Neural cell (in vitro differentiated cells): ENCODE measurements around the gene PLIN3. TPM values are rescaled to one million over a fixed set of nuclear protein-coding genes. Genes with fewer than 3 reads are reported as not detected.

Experiments
- H2AFZ ChIP-seq: fragments of 200-600, 300-800 bp; sonication (generic), shearing (Covaris generic); 2 replicates; pipeline ENCODE4 v1.6.0; 2014; ENCODE audit warnings: low read depth, mild to moderate bottlenecking, antibody characterized with exemption, low read length, moderate library complexity
- H3F3A ChIP-seq: fragments of 200-600 bp; shearing (Covaris generic); 2 replicates; pipeline ENCODE4 v1.6.1; 2016; ENCODE audit warnings: mild to moderate bottlenecking, moderate library complexity, mixed read lengths, antibody characterized with exemption, low read length; ENCODE audit not compliant: insufficient read depth, poor library complexity, severe bottlenecking
- H3K27ac ChIP-seq: fragments of 200-600, 300-800 bp; sonication (generic), shearing (Covaris generic); 2 replicates; pipeline ENCODE4 v1.5.1; 2014; ENCODE audit warnings: mild to moderate bottlenecking, low read length, moderate library complexity
- H3K27me3 ChIP-seq: fragments of 300-800, 200-600 bp; sonication (generic), shearing (Covaris generic); 2 replicates; pipeline ENCODE4 v1.6.0; 2014; ENCODE audit warnings: mild to moderate bottlenecking, low read depth, low read length, moderate library complexity; ENCODE audit not compliant: insufficient read depth
- H3K36me3 ChIP-seq: fragments of 300-800, 200-600 bp; sonication (generic), shearing (Covaris generic); 2 replicates; pipeline ENCODE4 v1.5.1; 2014; ENCODE audit warnings: mild to moderate bottlenecking, antibody characterized with exemption, low read length, moderate library complexity; ENCODE audit not compliant: insufficient read depth
- H3K4me2 ChIP-seq: fragments of 300-800, 200-600 bp; sonication (generic), shearing (Covaris generic); 2 replicates; pipeline ENCODE4 v1.6.0; 2014; ENCODE audit warnings: mild to moderate bottlenecking, low read length
- H3K4me3 ChIP-seq: fragments of 300-800, 200-600 bp; sonication (generic), shearing (Covaris generic); 2 replicates; pipeline ENCODE4 v1.5.1; 2014; ENCODE audit warnings: mild to moderate bottlenecking, low read length, moderate library complexity
- H3K79me2 ChIP-seq: fragments of 200-600 bp; shearing (Covaris generic); replicated peaks from 2 replicates; pipeline ENCODE4 v1.6.0; 2014; ENCODE audit warnings: mild to moderate bottlenecking, low read length, moderate library complexity; ENCODE audit not compliant: insufficient read depth
- H3K9ac ChIP-seq: fragments of 300-800, 200-600 bp; sonication (generic), shearing (Covaris generic); 2 replicates; pipeline ENCODE4 v1.6.1; 2016; ENCODE audit warnings: mild to moderate bottlenecking, low read length, mixed read lengths
- H3K9me2 ChIP-seq: fragments of 200-600 bp; shearing (Covaris generic); 2 replicates; pipeline ENCODE4 v1.6.1; 2016; ENCODE audit warnings: mild to moderate bottlenecking, low read length, mixed read lengths; ENCODE audit not compliant: insufficient read depth
- H3K9me3 ChIP-seq: fragments of 200-600, 300-800 bp; sonication (generic), shearing (Covaris generic); 2 replicates; pipeline ENCODE4 v1.6.1; 2016; ENCODE audit warnings: mild to moderate bottlenecking, mixed run types, low read length, moderate library complexity, mixed read lengths
- H4K20me1 ChIP-seq: fragments of 200-600 bp; shearing (Covaris generic); 2 replicates; pipeline ENCODE4 v1.6.1; 2016; ENCODE audit warnings: mild to moderate bottlenecking, mixed run types; ENCODE audit not compliant: insufficient read depth
- EP300 ChIP-seq: fragments of 450-650 bp; conservative IDR thresholded peaks from 2 replicates; pipeline ENCODE4 v1.6.1; 2014; ENCODE audit warnings: antibody characterized with exemption, mild to moderate bottlenecking, moderate library complexity; ENCODE audit not compliant: poor library complexity, severe bottlenecking
- EZH2 ChIP-seq: fragments of 200-600, 300-800 bp; shearing (Covaris generic), sonication (generic); IDR thresholded peaks from 2 replicates; pipeline ENCODE4 v1.6.1; 2014; ENCODE audit warnings: antibody characterized with exemption, low read length, borderline replicate concordance, mild to moderate bottlenecking; ENCODE audit not compliant: insufficient read depth, poor library complexity, severe bottlenecking
- MXI1 ChIP-seq: fragments of 450-650 bp; conservative IDR thresholded peaks from 2 replicates; pipeline ENCODE4 v1.6.1; 2014; ENCODE audit warnings: antibody characterized with exemption, mild to moderate bottlenecking; ENCODE audit not compliant: poor library complexity, severe bottlenecking
- POLR2AphosphoS5 ChIP-seq: IDR thresholded peaks from 2 replicates; pipeline ENCODE4 v1.6.1; 2012
- RAD21 ChIP-seq: fragments of 450-650 bp; conservative IDR thresholded peaks from 2 replicates; pipeline ENCODE4 v1.6.1; 2014; ENCODE audit warnings: antibody characterized with exemption, mild to moderate bottlenecking, moderate library complexity
- SMC3 ChIP-seq: fragments of 450-650 bp; conservative IDR thresholded peaks from 2 replicates; pipeline ENCODE4 v1.6.1; 2014; ENCODE audit warnings: antibody characterized with exemption, mild to moderate bottlenecking, moderate library complexity; ENCODE audit not compliant: poor library complexity
- TAF1 ChIP-seq: IDR thresholded peaks from 2 replicates; pipeline ENCODE4 v1.6.1; 2012; ENCODE audit warnings: low read depth
- polyA plus RNA-seq: library from polyadenylated mRNA; depleted of rRNA; stranded (reverse); fragments of >200 nt; gene quantifications from 2 replicates; pipeline ENCODE4 v1.2.3, GENCODE V29; 2014
- TF ChIP-seq, protein P1 (sequence below): fragments of 450-650 bp; IDR thresholded peaks from 2 replicates; pipeline ENCODE4 v1.5.1; 2014; ENCODE audit warnings: antibody characterized with exemption, mild to moderate bottlenecking, moderate library complexity; ENCODE audit not compliant: poor library complexity, severe bottlenecking
- TF ChIP-seq, protein P2 (sequence below): IDR thresholded peaks from 2 replicates; pipeline ENCODE4 v1.6.1; 2012; ENCODE audit warnings: borderline replicate concordance

The PLIN3 gene
- polyA plus RNA-seq, 1 donor from 2014 or later: 0.71 TPM

DNA sequence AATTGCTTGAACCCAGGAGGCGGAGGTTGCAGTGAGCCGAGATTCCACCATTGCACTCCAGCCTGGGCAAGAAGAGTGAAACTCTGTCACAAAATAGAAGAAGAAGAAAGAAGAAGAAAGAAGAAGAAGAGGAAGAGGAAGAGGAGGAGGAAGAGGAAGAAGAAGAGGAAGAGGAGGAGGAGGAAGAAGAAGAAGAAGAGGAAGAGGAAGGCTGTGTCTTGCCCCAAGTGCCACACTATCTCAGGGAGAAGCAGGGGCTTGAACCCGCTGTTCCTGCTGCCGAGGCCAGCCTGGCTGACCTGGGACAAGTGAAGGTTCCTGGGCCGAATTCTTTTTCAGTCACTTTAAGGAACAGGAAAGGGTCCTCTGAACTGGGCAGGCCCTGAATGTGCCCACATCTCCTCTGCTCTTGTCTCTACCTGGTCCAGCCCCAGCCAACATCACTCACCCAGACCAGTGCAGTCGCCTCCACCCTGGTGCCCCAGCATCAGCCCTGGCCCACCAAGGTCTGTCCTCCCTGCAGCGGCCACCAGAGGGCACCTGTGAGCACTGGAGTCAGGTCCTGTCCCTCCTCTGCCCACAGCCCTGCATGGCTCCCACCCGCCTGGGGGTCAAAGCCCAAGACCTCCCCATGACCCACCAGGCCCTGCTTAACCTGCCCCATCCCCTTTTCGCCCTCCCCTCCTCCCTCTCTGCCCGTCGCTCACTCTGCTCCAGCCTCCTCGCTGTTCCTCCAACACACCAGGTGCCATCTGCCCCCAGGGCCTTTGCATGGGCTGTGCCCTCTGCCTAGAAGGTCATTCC is 55.9 kb downstream of the PLIN3 start:
- Histone ChIP-seq H3K79me2 (no peaks in the 10 kb centered on the region), H3K9me2 (no peaks in the 10 kb centered on the region), H3K9me3 (no peaks in the 10 kb centered on the region), H4K20me1 (no peaks in the 10 kb centered on the region), H3K27me3 (no peaks in the 10 kb centered on the region), H3K4me3 (no peak overlapping the region), H3K9ac (no peak overlapping the region), H3K27ac (no peak overlapping the region), H3K36me3 (no peaks in the 10 kb centered on the region), H3F3A (no peaks in the 10 kb centered on the region), H2AFZ (no peak overlapping the region), H3K4me2 (no peak overlapping the region)
- TF ChIP-seq TAF1 (no peak), SMC3 (peak; percentile 36), POLR2AphosphoS5 (no peak), MXI1 (no peak), EZH2 (no peak), RAD21 (no peak)
- TF ChIP-seq, protein P1, sequence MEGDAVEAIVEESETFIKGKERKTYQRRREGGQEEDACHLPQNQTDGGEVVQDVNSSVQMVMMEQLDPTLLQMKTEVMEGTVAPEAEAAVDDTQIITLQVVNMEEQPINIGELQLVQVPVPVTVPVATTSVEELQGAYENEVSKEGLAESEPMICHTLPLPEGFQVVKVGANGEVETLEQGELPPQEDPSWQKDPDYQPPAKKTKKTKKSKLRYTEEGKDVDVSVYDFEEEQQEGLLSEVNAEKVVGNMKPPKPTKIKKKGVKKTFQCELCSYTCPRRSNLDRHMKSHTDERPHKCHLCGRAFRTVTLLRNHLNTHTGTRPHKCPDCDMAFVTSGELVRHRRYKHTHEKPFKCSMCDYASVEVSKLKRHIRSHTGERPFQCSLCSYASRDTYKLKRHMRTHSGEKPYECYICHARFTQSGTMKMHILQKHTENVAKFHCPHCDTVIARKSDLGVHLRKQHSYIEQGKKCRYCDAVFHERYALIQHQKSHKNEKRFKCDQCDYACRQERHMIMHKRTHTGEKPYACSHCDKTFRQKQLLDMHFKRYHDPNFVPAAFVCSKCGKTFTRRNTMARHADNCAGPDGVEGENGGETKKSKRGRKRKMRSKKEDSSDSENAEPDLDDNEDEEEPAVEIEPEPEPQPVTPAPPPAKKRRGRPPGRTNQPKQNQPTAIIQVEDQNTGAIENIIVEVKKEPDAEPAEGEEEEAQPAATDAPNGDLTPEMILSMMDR: peak; percentile 47

DNA sequence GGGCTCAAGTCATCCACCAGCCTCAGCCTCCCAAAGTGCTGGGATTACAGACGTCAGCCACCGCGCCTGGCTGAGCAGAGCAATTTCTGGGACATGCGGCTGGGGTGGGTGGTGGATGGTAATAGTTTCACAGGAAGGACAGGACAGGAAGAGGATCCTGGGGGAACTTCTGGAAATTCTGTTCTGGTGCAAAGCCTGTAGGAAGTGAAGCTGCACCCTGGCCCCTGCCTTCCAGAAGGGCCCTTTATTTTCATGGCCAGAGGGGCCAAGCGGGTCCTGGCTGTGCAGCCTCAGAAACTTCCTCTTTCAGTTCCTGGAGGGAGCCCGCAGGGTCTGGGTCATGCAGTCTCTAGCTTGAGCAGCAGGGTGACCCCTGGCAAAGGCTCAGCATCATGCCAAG is 60.3 kb downstream of the PLIN3 start:
- H3K9ac ChIP-seq: no peak overlapping the region

More for the DNA sequence above, 60.3 kb downstream of the PLIN3 start:
- H3K79me2 ChIP-seq: no peaks in the 10 kb centered on the region
- H3K4me2 ChIP-seq: no peak overlapping the region
- no peaks in the 10 kb centered on the region for H3K27me3 ChIP-seq
- TF ChIP-seq RAD21: no peak
- TF ChIP-seq MXI1: no peak
- no peak for TF ChIP-seq TAF1
- TF ChIP-seq EP300: no peak
- TF ChIP-seq, protein P1: no peak
- TF ChIP-seq, protein P2, sequence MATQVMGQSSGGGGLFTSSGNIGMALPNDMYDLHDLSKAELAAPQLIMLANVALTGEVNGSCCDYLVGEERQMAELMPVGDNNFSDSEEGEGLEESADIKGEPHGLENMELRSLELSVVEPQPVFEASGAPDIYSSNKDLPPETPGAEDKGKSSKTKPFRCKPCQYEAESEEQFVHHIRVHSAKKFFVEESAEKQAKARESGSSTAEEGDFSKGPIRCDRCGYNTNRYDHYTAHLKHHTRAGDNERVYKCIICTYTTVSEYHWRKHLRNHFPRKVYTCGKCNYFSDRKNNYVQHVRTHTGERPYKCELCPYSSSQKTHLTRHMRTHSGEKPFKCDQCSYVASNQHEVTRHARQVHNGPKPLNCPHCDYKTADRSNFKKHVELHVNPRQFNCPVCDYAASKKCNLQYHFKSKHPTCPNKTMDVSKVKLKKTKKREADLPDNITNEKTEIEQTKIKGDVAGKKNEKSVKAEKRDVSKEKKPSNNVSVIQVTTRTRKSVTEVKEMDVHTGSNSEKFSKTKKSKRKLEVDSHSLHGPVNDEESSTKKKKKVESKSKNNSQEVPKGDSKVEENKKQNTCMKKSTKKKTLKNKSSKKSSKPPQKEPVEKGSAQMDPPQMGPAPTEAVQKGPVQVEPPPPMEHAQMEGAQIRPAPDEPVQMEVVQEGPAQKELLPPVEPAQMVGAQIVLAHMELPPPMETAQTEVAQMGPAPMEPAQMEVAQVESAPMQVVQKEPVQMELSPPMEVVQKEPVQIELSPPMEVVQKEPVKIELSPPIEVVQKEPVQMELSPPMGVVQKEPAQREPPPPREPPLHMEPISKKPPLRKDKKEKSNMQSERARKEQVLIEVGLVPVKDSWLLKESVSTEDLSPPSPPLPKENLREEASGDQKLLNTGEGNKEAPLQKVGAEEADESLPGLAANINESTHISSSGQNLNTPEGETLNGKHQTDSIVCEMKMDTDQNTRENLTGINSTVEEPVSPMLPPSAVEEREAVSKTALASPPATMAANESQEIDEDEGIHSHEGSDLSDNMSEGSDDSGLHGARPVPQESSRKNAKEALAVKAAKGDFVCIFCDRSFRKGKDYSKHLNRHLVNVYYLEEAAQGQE: no peak
- no peak for TF ChIP-seq POLR2AphosphoS5
- TF ChIP-seq EZH2: no peak
- no peak for TF ChIP-seq SMC3
- no peaks in the 10 kb centered on the region for H4K20me1 ChIP-seq
- no peaks in the 10 kb centered on the region for H3K36me3 ChIP-seq
- no peak overlapping the region for H3K27ac ChIP-seq
- no peaks in the 10 kb centered on the region for H3F3A ChIP-seq
- no peaks in the 10 kb centered on the region for H3K9me3 ChIP-seq
- H3K4me3 ChIP-seq: no peak overlapping the region
- H3K9me2 ChIP-seq: no peaks in the 10 kb centered on the region
- no peak overlapping the region for H2AFZ ChIP-seq
